Measurements from ENCODE around the gene ASB13. TPM values are rescaled to one million over a fixed set of nuclear protein-coding genes. Genes with fewer than 3 reads are reported as not detected.
A peak's percentile ranks its signal among the peaks of the same experiment; 100 is the strongest.

The ASB13 gene, protein sequence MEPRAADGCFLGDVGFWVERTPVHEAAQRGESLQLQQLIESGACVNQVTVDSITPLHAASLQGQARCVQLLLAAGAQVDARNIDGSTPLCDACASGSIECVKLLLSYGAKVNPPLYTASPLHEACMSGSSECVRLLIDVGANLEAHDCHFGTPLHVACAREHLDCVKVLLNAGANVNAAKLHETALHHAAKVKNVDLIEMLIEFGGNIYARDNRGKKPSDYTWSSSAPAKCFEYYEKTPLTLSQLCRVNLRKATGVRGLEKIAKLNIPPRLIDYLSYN
- 13.8 and 14.9 TPM in 2 replicates for total RNA-seq (2021)
- long read RNA-seq, transcript ASB13-202 (7 exons, 2,780 nt), result minor isoform, 10 of 87 reads
- long read RNA-seq, transcript ASB13-201 (6 exons, 2,699 nt), result major isoform, 64 of 87 reads
- long read RNA-seq, partial matches to known transcripts, result 4 of 87 reads
- long read RNA-seq, other reads (novel, unspliced or antisense), result 8 of 87 reads

- peaks cover 4% of the 10 kb centered on the region for H3K23me2 ChIP-seq (ENCODE audit: insufficient read length, low read depth, low read length, poor library complexity, severe bottlenecking)
- no peak within 1 kb of the TSS for H2AK5ac ChIP-seq (ENCODE audit: insufficient read length, low read length)
- TF ChIP-seq, protein P1, sequence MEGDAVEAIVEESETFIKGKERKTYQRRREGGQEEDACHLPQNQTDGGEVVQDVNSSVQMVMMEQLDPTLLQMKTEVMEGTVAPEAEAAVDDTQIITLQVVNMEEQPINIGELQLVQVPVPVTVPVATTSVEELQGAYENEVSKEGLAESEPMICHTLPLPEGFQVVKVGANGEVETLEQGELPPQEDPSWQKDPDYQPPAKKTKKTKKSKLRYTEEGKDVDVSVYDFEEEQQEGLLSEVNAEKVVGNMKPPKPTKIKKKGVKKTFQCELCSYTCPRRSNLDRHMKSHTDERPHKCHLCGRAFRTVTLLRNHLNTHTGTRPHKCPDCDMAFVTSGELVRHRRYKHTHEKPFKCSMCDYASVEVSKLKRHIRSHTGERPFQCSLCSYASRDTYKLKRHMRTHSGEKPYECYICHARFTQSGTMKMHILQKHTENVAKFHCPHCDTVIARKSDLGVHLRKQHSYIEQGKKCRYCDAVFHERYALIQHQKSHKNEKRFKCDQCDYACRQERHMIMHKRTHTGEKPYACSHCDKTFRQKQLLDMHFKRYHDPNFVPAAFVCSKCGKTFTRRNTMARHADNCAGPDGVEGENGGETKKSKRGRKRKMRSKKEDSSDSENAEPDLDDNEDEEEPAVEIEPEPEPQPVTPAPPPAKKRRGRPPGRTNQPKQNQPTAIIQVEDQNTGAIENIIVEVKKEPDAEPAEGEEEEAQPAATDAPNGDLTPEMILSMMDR (conservative IDR thresholded peaks at IDR 0.05), result no peak; the same call in 2 of the 3 replicates
- H3K36me3 Mint-ChIP-seq (ENCODE audit: insufficient read depth in 1 of 3, low read depth in 3 of 3), result no peaks in the 10 kb centered on the region; a peak in 1 of 7 replicates
- no peaks in the 10 kb centered on the region for H3K79me2 ChIP-seq (ENCODE audit: insufficient read depth, low read length)
- peaks cover 10% of the 10 kb centered on the region for H3K27me3 Mint-ChIP-seq (ENCODE audit: low read depth)
- H3K4me1 ChIP-seq (ENCODE audit: insufficient read depth, low read length), result peaks cover 10% of the 10 kb centered on the region; the same call in 1 of the 2 replicates
- no peak within 1 kb of the TSS for H3K23ac ChIP-seq (ENCODE audit: insufficient read length, low read depth, low read length)
- no peak within 1 kb of the TSS for H3K56ac ChIP-seq (ENCODE audit: insufficient read length, low read depth, low read length)
- no peak within 1 kb of the TSS for H2BK20ac ChIP-seq (ENCODE audit: low read depth, low read length, poor library complexity, severe bottlenecking)
- H4K8ac ChIP-seq (replicated peaks; ENCODE audit: insufficient read length, low read depth, low read length), result no peak within 1 kb of the TSS
- H2BK15ac ChIP-seq (ENCODE audit: low read depth, low read length), result no peak within 1 kb of the TSS
- peak within 1 kb of the TSS in 1 of 3 experiments; percentile 57; a peak in 1 of 7 replicates for H3K27ac Mint-ChIP-seq
- peak within 1 kb of the TSS; percentile 49 for H3K14ac ChIP-seq (ENCODE audit: insufficient read depth, low read length)
- H2BK5ac ChIP-seq (ENCODE audit: insufficient read length, low read length), result no peak within 1 kb of the TSS
- no peak within 1 kb of the TSS for H2BK12ac ChIP-seq (ENCODE audit: insufficient read length, low read depth, low read length)
- H2BK120ac ChIP-seq (ENCODE audit: low read depth, low read length, poor library complexity, severe bottlenecking), result no peak within 1 kb of the TSS
- H3K4ac ChIP-seq (ENCODE audit: low read depth, low read length), result no peak within 1 kb of the TSS
- peaks cover 29 to 34% of the 10 kb centered on the region in 2 experiments for H3K4me1 Mint-ChIP-seq
- no peak within 1 kb of the TSS for H4K5ac ChIP-seq (ENCODE audit: insufficient read length, low read depth, low read length)
- peak within 1 kb of the TSS; percentile 48 for H3K9ac ChIP-seq (ENCODE audit: extremely low read depth, insufficient read length, low read length)
- H2AFZ ChIP-seq (ENCODE audit: low read length), result no peak within 1 kb of the TSS
- H3K27me3 ChIP-seq (ENCODE audit: insufficient read depth, low read length), result no peaks in the 10 kb centered on the region
- no peaks in the 10 kb centered on the region for H3K79me1 ChIP-seq (ENCODE audit: insufficient read depth, low read depth, low read length, poor library complexity, severe bottlenecking)
- peak; percentile 72 for DNase-seq
- H3K27ac ChIP-seq (ENCODE audit: insufficient read length, low read depth, low read length), result no peak within 1 kb of the TSS
- no peak within 1 kb of the TSS for H3T11ph ChIP-seq (ENCODE audit: low read length)
- H3K18ac ChIP-seq (ENCODE audit: insufficient read length, low read depth, low read length), result no peak within 1 kb of the TSS
- no peaks in the 10 kb centered on the region for H3K9me3 Mint-ChIP-seq
- H4K91ac ChIP-seq (ENCODE audit: insufficient read length, low read depth, low read length), result no peak within 1 kb of the TSS
- peak within 1 kb of the TSS; percentile 91 for H3K4me2 ChIP-seq (ENCODE audit: insufficient read depth, insufficient read length, low read length)
- no CpG with 5 or more reads among the region's 112 CpGs for WGBS (ENCODE audit: extremely low coverage, insufficient read length, low lambda C conversion rate)
- peak within 1 kb of the TSS; percentile 79 to 95 for H3K4me3 Mint-ChIP-seq
- H3K9me3 ChIP-seq (ENCODE audit: control insufficient read depth, low read depth, low read length), result no peaks in the 10 kb centered on the region
- no peaks in the 10 kb centered on the region for H4K20me1 ChIP-seq (ENCODE audit: control insufficient read depth, insufficient read depth, insufficient read length)
Measured at GRCh38 chr10:5666008-5666840, at the start of gene ASB13. Gene ASB13, minus strand, starts transcription at chr10:5666595. Its CDS starts 44 bp downstream, at chr10:5666551.
